Mucosa of descending colon (tissue), 3 donors: ENCODE measurements around the gene GLI1. TPM values are rescaled to one million over a fixed set of nuclear protein-coding genes. Genes with fewer than 3 reads are reported as not detected.
"Not testable (repeated sequence)": the region's sequence is repeated elsewhere in the genome, so short reads cannot be mapped to it uniquely, and the experiment has no call there.

Experiments
- ATAC-seq: fragments of 200-7000 bp; cut with Tn5 transposase; one replicate; pipeline ENCODE4 v1.9.1; 2020; ENCODE audit warnings: mild to moderate bottlenecking, moderate library complexity
- DNase-seq, 3 donors: peaks; one replicate each; pipeline ENCODE4 v3.0.0-alpha.2; 2020
- H3K36me3 ChIP-seq: fragments of 200-600 bp; one replicate; pipeline ENCODE4 v1.8.0; 2021; ENCODE audit warnings: low read depth, mild to moderate bottlenecking
- H3K4me1 ChIP-seq: fragments of 200-600 bp; one replicate; pipeline ENCODE4 v1.8.0; 2021; ENCODE audit warnings: low read depth, mild to moderate bottlenecking
- H3K4me3 ChIP-seq: fragments of 200-600 bp; one replicate; pipeline ENCODE4 v1.8.0; 2021; ENCODE audit warnings: mild to moderate bottlenecking
- H3K9me3 ChIP-seq: fragments of 200-600 bp; one replicate; pipeline ENCODE4 v1.8.0; 2021; ENCODE audit warnings: mild to moderate bottlenecking
- CTCF ChIP-seq: fragments of 200-600 bp; IDR thresholded peaks from one replicate; pipeline ENCODE4 v1.8.0; 2022; ENCODE audit warnings: antibody characterized with exemption, mild to moderate bottlenecking
- intact Hi-C, 2 donors: fragments of 100-400 bp; cut with DNase I in 1 of 2; cut with micrococcal nuclease in 1 of 2; formaldehyde crosslinking; loops; one replicate each; pipeline versions ENCODE4 v1.11.0 to v1.11.1; 2022; cut with DNase I, micrococcal nuclease
- total RNA-seq, 3 donors: library from RNA; stranded (reverse); fragmentation: NEBNext Ultra II Directional in 2 of 3; extraction: Animal tissue kit (Norgen Biotek cat#: 25700) in 2 of 3; gene quantifications; one replicate each; pipeline versions ENCODE4 v1.2.1 to v1.2.4, GENCODE V29; 2021 to 2023
- donor health status: DM: no; HTN: no; CAD: no; lungs with moderate emphysema.
- donor health status: DM: no; HTN: no; CAD: no.
- donor health status: DM: no; HTN: yes; CAD: no.

Gene GLI1
- total RNA-seq, 3 donors from 2014 or later, result 0.46 to 2.0 (median 1.9) TPM

DNA sequence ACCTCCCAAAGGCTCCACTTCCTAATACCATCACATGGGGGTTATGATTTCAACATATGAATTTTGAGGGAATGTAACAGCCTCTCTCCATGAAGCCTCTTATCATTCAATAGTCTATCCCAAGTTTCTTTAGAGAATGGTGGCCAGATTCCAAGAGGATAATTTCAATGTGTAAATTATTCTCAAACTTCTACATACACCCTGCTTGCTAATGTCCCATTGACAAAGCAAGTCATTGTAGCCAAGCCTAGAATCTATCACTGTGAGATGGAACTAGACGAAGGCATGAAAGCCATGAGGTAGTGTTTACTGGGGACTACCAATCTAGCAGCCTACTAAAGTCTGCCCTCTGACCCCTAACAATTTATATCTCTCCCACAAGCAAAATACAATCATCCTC lies 21.2 kb upstream of the GLI1 start:
- no peak for ATAC-seq
- intact Hi-C loops, result no loop called here
- Histone ChIP-seq H3K4me3 (no peak overlapping the region), H3K36me3 (no peaks in the 10 kb centered on the region), H3K9me3 (no peaks in the 10 kb centered on the region), H3K4me1 (no peaks in the 10 kb centered on the region)
- TF ChIP-seq CTCF, result no peak
- no peak for DNase-seq

DNA sequence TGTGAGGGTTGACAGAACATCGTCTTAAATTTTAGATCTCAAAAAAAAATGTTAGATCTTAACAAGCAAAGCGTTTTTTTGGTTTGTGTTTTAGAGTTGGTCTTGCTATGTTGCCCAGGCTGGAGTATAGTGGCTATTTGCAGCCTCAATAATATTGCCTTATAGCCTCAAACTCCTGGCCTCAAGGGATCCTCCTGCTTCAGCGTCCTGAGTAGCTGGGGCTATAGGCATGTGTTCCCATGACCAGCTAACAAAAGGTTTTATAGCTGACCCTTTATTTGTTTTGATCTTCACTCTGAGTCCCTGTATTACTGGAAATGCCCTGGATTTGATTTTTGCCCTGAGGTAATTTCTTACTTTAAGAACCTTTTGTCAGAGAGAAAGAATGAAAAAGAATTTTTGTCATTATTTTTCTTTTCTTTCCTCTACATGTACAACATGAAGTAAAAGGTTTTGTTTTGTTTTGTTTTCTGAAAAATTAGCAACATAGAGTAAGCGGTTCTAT lies 19.8 kb upstream of the GLI1 start:
- H3K9me3 ChIP-seq, result no peaks in the 10 kb centered on the region
- no peak for DNase-seq
- no peaks in the 10 kb centered on the region for H3K36me3 ChIP-seq

GRCh38 chr12:57441393-57441792 lies 18.2 kb upstream of the GLI1 start:
- DNase-seq, intact Hi-C loops, H3K4me3 ChIP-seq: not testable (repeated sequence)

More for the DNA sequence above, 19.8 kb upstream of the GLI1 start:
- ATAC-seq, result no peak
- Histone ChIP-seq H3K4me1 (no peaks in the 10 kb centered on the region), H3K4me3 (no peak overlapping the region)
- intact Hi-C loops, result no loop called here
- TF ChIP-seq CTCF, result no peak

GRCh38 chr12:57441846-57442427 lies 17.6 kb upstream of the GLI1 start:
- no peak for TF ChIP-seq CTCF

More at GRCh38 chr12:57441393-57441792, 18.2 kb upstream of the GLI1 start:
- ATAC-seq, H3K36me3 ChIP-seq, H3K9me3 ChIP-seq, H3K4me1 ChIP-seq: not testable (repeated sequence)

GRCh38 chr12:57444337-57444736 lies 15.2 kb upstream of the GLI1 start:
- DNase-seq, intact Hi-C loops, H3K9me3 ChIP-seq: not testable (repeated sequence)

More at GRCh38 chr12:57441846-57442427, 17.6 kb upstream of the GLI1 start:
- ATAC-seq, result no peak
- Histone ChIP-seq H3K36me3 (no peaks in the 10 kb centered on the region), H3K4me1 (no peaks in the 10 kb centered on the region), H3K4me3 (no peak overlapping the region), H3K9me3 (no peaks in the 10 kb centered on the region)
- intact Hi-C loops, result no loop called here
- DNase-seq, result no peak

DNA sequence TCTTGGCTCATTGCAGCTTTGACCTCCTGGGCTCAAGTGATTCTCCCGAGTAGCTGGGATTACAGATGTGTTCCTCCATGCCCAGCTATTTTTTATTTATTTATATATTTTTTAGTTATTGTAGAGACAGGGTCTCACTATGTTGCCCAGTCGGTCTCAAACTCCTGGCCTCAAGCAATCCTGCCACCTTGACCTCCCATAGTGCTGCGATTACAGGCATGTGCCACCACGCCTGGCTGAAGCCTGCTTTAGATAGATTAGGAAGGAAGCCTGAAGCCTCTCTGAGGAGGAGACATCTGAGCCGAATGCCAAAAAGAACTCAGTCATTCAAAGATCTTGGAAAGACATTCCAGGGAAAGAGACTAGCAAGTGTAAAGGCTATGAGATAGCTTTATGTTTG lies 14.8 kb upstream of the GLI1 start:
- no peak for TF ChIP-seq CTCF
- DNase-seq (no peak), ATAC-seq (no peak)
- no peaks in the 10 kb centered on the region for H3K4me1 ChIP-seq
- no peak overlapping the region for H3K4me3 ChIP-seq
- H3K9me3 ChIP-seq, result no peaks in the 10 kb centered on the region
- H3K36me3 ChIP-seq, result no peaks in the 10 kb centered on the region
- intact Hi-C loops, result no loop called here

More at GRCh38 chr12:57444337-57444736, 15.2 kb upstream of the GLI1 start:
- not testable (repeated sequence) for H3K4me1 ChIP-seq, ATAC-seq, H3K4me3 ChIP-seq, H3K36me3 ChIP-seq
